ENCODE results near the gene LIME1. TPM values are rescaled to one million over a fixed set of nuclear protein-coding genes. Genes with fewer than 3 reads are reported as not detected.

The LIME1 gene
- total RNA-seq, 1 experiment from 2014 or later = 27.4 TPM

- no TSS peak for BruUV-seq (replicated peaks)
- ChIA-PET CTCF (no interaction called here), POLR2A (interaction anchor here (1.8 kb wide), 1 partner anchor 10 kb away, joined by 7 read pairs; no protein-coding TSS in a partner anchor), RAD21 (ENCODE audit: low non-redundant PET in 1 of 2, low total read pairs in 2 of 2, uncharacterized antibody in 2 of 2, unreplicated experiment in 2 of 2) (no interaction called here)
- no peak for TF ChIP-seq CEBPB (IDR thresholded peaks at IDR 0.05; ENCODE audit: low read depth)
- no peak for TF ChIP-seq POLR2AphosphoS5 (IDR thresholded peaks at IDR 0.05; ENCODE audit: low read depth, low read length)
- no peak for TF ChIP-seq ELF1 (IDR thresholded peaks at IDR 0.05; ENCODE audit: borderline replicate concordance, low read depth)
- no peak for TF ChIP-seq CBX3 (IDR thresholded peaks at IDR 0.05; ENCODE audit: low read depth)
- no peak for TF ChIP-seq YY1 (IDR thresholded peaks at IDR 0.05; ENCODE audit: extremely low read depth, insufficient replicate concordance, low read depth, low read length)
- no peak for ATAC-seq
- H3K27me3 ChIP-seq (ENCODE audit: insufficient read depth, low read length) = no peaks in the 10 kb centered on the region
- no peak overlapping the region for H3K9ac ChIP-seq (ENCODE audit: low read length)
- no peaks in the 10 kb centered on the region for H3K9me2 ChIP-seq (ENCODE audit: insufficient read depth)
- intact Hi-C loops (cut with micrococcal nuclease) = no loop called here
- H3K27ac ChIP-seq (ENCODE audit: low read depth, low read length) = peak overlapping the region; percentile 59; the same call in 1 of the 2 replicates
- no peak overlapping the region for H3K4me3 ChIP-seq (replicated peaks in 1 of 2; ENCODE audit: low read depth in 1 of 2, low read length in 2 of 2)
- H3K4me2 ChIP-seq (ENCODE audit: low read length) = no peak overlapping the region
- H3K4me1 ChIP-seq (ENCODE audit: control insufficient read depth in 1 of 2, insufficient read depth in 2 of 2, low read length in 2 of 2) = peaks cover 21 to 65% of the 10 kb centered on the region in 2 experiments
- no peaks in the 10 kb centered on the region; the same call in 1 of the 2 replicates for H3K79me2 ChIP-seq (ENCODE audit: insufficient read depth, low read length)
- DNase-seq (ENCODE audit: low read depth, low spot score) = no peak
- no peaks in the 10 kb centered on the region for H3K9me3 ChIP-seq (ENCODE audit: control insufficient read depth in 1 of 2, insufficient read depth in 1 of 2, low read depth in 1 of 2, low read length in 2 of 2)
- H2AFZ ChIP-seq (ENCODE audit: low read depth, low read length, poor library complexity, severe bottlenecking) = no peak overlapping the region
- peaks cover 0 to 8% of the 10 kb centered on the region in 2 experiments; a peak in 1 of 4 replicates for H3K36me3 ChIP-seq (ENCODE audit: control insufficient read depth in 1 of 2, insufficient read depth in 2 of 2, low read length in 2 of 2)
- no peaks in the 10 kb centered on the region for H4K20me1 ChIP-seq (ENCODE audit: insufficient read depth)
Observed at GRCh38 chr20:63691711-63692435, 44.6 kb upstream of the LIME1 start.

GRCh38 chr20:63692436-63693082, 43.9 kb upstream of the LIME1 start:
- no peaks in the 10 kb centered on the region for H3K9me3 ChIP-seq (ENCODE audit: control insufficient read depth in 1 of 2, insufficient read depth in 1 of 2, low read depth in 1 of 2, low read length in 2 of 2)
- CTCF ChIA-PET = no interaction called here
- no peaks in the 10 kb centered on the region for H3K27me3 ChIP-seq (ENCODE audit: insufficient read depth, low read length)
- intact Hi-C loops (cut with micrococcal nuclease) = no loop called here
- H3K9ac ChIP-seq (ENCODE audit: low read length) = no peak overlapping the region
- POLR2A ChIA-PET = interaction anchor here (1.8 kb wide), 1 partner anchor 11 kb away, joined by 7 read pairs; no protein-coding TSS in a partner anchor
- H2AFZ ChIP-seq (ENCODE audit: low read depth, low read length, poor library complexity, severe bottlenecking) = no peak overlapping the region
- H3K4me2 ChIP-seq (ENCODE audit: low read length) = no peak overlapping the region
- peak overlapping the region; percentile 59; the same call in 1 of the 2 replicates for H3K27ac ChIP-seq (ENCODE audit: low read depth, low read length)
- BruUV-seq (replicated peaks) = no TSS peak
- DNase-seq (ENCODE audit: low read depth, low spot score) (no peak), ATAC-seq (no peak)
- no peak overlapping the region for H3K4me3 ChIP-seq (replicated peaks in 1 of 2; ENCODE audit: low read depth in 1 of 2, low read length in 2 of 2)
- H3K9me2 ChIP-seq (ENCODE audit: insufficient read depth) = no peaks in the 10 kb centered on the region
- H3K4me1 ChIP-seq (ENCODE audit: control insufficient read depth in 1 of 2, insufficient read depth in 2 of 2, low read length in 2 of 2) = peaks cover 21 to 65% of the 10 kb centered on the region in 2 experiments; a peak in 3 of 4 replicates
- no peaks in the 10 kb centered on the region for H4K20me1 ChIP-seq (ENCODE audit: insufficient read depth)
- TF ChIP-seq ZNF274 (IDR thresholded peaks at IDR 0.05; ENCODE audit: low read depth, low read length) = no peak
- TF ChIP-seq FOSL1 (IDR thresholded peaks at IDR 0.05; ENCODE audit: low read depth) = no peak
- RAD21 ChIA-PET (ENCODE audit: low non-redundant PET in 1 of 2, low total read pairs in 2 of 2, uncharacterized antibody in 2 of 2, unreplicated experiment in 2 of 2) = no interaction called here
- H3K79me2 ChIP-seq (ENCODE audit: insufficient read depth, low read length) = peaks cover 6% of the 10 kb centered on the region; the same call in 1 of the 2 replicates
- H3K36me3 ChIP-seq (ENCODE audit: control insufficient read depth in 1 of 2, insufficient read depth in 2 of 2, low read length in 2 of 2) = peaks cover 0 to 8% of the 10 kb centered on the region in 2 experiments; a peak in 1 of 4 replicates
